GM23248 (cell line): ENCODE results near the gene E2F3. TPM values are rescaled to one million over a fixed set of nuclear protein-coding genes. Genes with fewer than 3 reads are reported as not detected.
"Not testable (repeated sequence)": the region's sequence is repeated elsewhere in the genome, so short reads cannot be mapped to it uniquely, and the experiment has no call there.

Source experiments
- DNase-seq: peaks from one replicate; pipeline ENCODE4 v3.0.0-alpha.2; 2015
- H2AFZ ChIP-seq: fragments of 200-600 bp; sonication (generic); 2 replicates; pipeline ENCODE4 v1.6.1; 2016; ENCODE audit warnings: antibody characterized with exemption
- H3F3A ChIP-seq: fragments of 200-600 bp; sonication (generic); 2 replicates; pipeline ENCODE4 v1.6.1; 2016; ENCODE audit warnings: mild to moderate bottlenecking, antibody characterized with exemption, mixed run types; ENCODE audit not compliant: insufficient read depth
- H3K27ac ChIP-seq: fragments of 200-600 bp; sonication (generic); 2 replicates; pipeline ENCODE4 v1.5.1; 2016; ENCODE audit warnings: mild to moderate bottlenecking
- H3K27me3 ChIP-seq: fragments of 200-600 bp; sonication (generic); replicated peaks from 2 replicates; pipeline ENCODE4 v1.6.1; 2016; ENCODE audit warnings: mild to moderate bottlenecking; ENCODE audit not compliant: insufficient read depth
- H3K36me3 ChIP-seq: fragments of 200-600 bp; sonication (generic); 2 replicates; pipeline ENCODE4 v1.6.1; 2016; ENCODE audit warnings: low read depth, mild to moderate bottlenecking
- H3K4me1 ChIP-seq: fragments of 200-600 bp; sonication (generic); 2 replicates; pipeline ENCODE4 v1.6.1; 2016; ENCODE audit warnings: mild to moderate bottlenecking; ENCODE audit not compliant: insufficient read depth
- H3K4me2 ChIP-seq: fragments of 200-600 bp; sonication (generic); one replicate; pipeline ENCODE4 v1.6.1; 2016; ENCODE audit warnings: mild to moderate bottlenecking; ENCODE audit not compliant: unreplicated experiment
- H3K4me3 ChIP-seq: fragments of 200-600 bp; sonication (generic); 2 replicates; pipeline ENCODE4 v1.5.1; 2016; ENCODE audit warnings: mild to moderate bottlenecking
- H3K79me2 ChIP-seq: fragments of 200-600 bp; sonication (generic); 2 replicates; pipeline ENCODE4 v1.6.1; 2016; ENCODE audit warnings: mild to moderate bottlenecking; ENCODE audit not compliant: insufficient read depth
- H3K9ac ChIP-seq: fragments of 200-600 bp; sonication (generic); 2 replicates; pipeline ENCODE4 v1.6.1; 2016; ENCODE audit warnings: mild to moderate bottlenecking
- H3K9me2 ChIP-seq: fragments of 200-600 bp; sonication (generic); 2 replicates; pipeline ENCODE4 v1.6.1; 2016; ENCODE audit warnings: mixed run types, mild to moderate bottlenecking, moderate library complexity; ENCODE audit not compliant: insufficient read depth
- H3K9me3 ChIP-seq: fragments of 200-600 bp; sonication (generic); one replicate; pipeline ENCODE4 v1.6.1; 2017; ENCODE audit warnings: low read depth
- H4K20me1 ChIP-seq: fragments of 200-600 bp; sonication (generic); 2 replicates; pipeline ENCODE4 v1.6.0; 2016; ENCODE audit not compliant: insufficient read depth
- EZH2 ChIP-seq: fragments of 200-600 bp; sonication (generic); IDR thresholded peaks from 2 replicates; pipeline ENCODE4 v1.6.1; 2018; ENCODE audit warnings: antibody characterized with exemption, mild to moderate bottlenecking; ENCODE audit not compliant: insufficient read depth, poor library complexity, severe bottlenecking
- EZH2phosphoT487 ChIP-seq: fragments of 200-600 bp; sonication (generic); IDR thresholded peaks from 2 replicates; pipeline ENCODE4 v1.6.1; 2018; ENCODE audit warnings: antibody characterized with exemption, moderate library complexity, mild to moderate bottlenecking, low read depth; ENCODE audit not compliant: insufficient read depth
- WGBS, 2 experiments: methylation state at CpG; one replicate each; pipeline ENCODE4 v1.1.6; 2015 to 2017; ENCODE audit warnings: low lambda C conversion rate in 2 of 2, low coverage in 1 of 2; ENCODE audit errors: missing lambda C conversion rate in 2 of 2; 5-methylcytosine and 5-hydroxymethylcytosine counted together
- in situ Hi-C: fragments of 300-500 bp; cut with MboI; formaldehyde crosslinking; loops from 2 replicates; pipeline ENCODE4 v1.15.0; 2020
- polyA plus RNA-seq: library from polyadenylated mRNA; unstranded; fragments of >200 nt; fragmentation: Nextera tagmentation; extraction: Ambion mirVana; gene quantifications from 2 replicates; pipeline ENCODE4 v1.2.1, GENCODE V29; 2016
- total RNA-seq: library from RNA; depleted of rRNA; stranded (reverse); fragments of >200 nt; shearing (Covaris generic); gene quantifications from 2 replicates; pipeline ENCODE4 v1.2.3, GENCODE V29; 2014

E2F3 gene
- total and polyA plus RNA-seq, 2 experiments from 2014 or later = 4.1 to 7.0 TPM

GRCh38 chr6:20498041-20498385 lies 96.3 kb downstream of the E2F3 start:
- WGBS, 2 experiments = 98 to 100% methylated on average over 2 of the region's 2 CpGs
- no peak overlapping the region for H3K9ac ChIP-seq
- no peaks in the 10 kb centered on the region; the same call in 1 of the 2 replicates for H3K36me3 ChIP-seq
- no peak overlapping the region for H2AFZ ChIP-seq
- in situ Hi-C loops = no loop called here
- H3K4me2 ChIP-seq = no peak overlapping the region
- TF ChIP-seq EZH2phosphoT487 = no peak
- no peak for TF ChIP-seq EZH2
- no peak overlapping the region for H3K27ac ChIP-seq
- H3K4me1 ChIP-seq = peaks cover 12% of the 10 kb centered on the region; the same call in 1 of the 2 replicates
- peaks cover 37% of the 10 kb centered on the region for H3F3A ChIP-seq
- H3K4me3 ChIP-seq = no peak overlapping the region
- H3K9me3 ChIP-seq = no peaks in the 10 kb centered on the region
- H4K20me1 ChIP-seq = no peaks in the 10 kb centered on the region
- no peaks in the 10 kb centered on the region for H3K27me3 ChIP-seq
- no peaks in the 10 kb centered on the region for H3K9me2 ChIP-seq
- no peaks in the 10 kb centered on the region for H3K79me2 ChIP-seq
- DNase-seq = no peak

- H3K27me3 ChIP-seq = no peaks in the 10 kb centered on the region; the same call in 1 of the 2 replicates
- no peak overlapping the region for H2AFZ ChIP-seq
- no peak overlapping the region for H3K4me2 ChIP-seq
- H3K9me3 ChIP-seq = no peaks in the 10 kb centered on the region
- H4K20me1 ChIP-seq = no peaks in the 10 kb centered on the region
- H3K4me1 ChIP-seq = no peaks in the 10 kb centered on the region
- H3F3A ChIP-seq = no peaks in the 10 kb centered on the region
- no peaks in the 10 kb centered on the region for H3K79me2 ChIP-seq
- TF ChIP-seq EZH2phosphoT487 (no peak), EZH2 (no peak)
- H3K4me3 ChIP-seq = no peak overlapping the region
- DNase-seq = no peak
- H3K9ac ChIP-seq = no peak overlapping the region
- in situ Hi-C loops = no loop called here
- H3K36me3 ChIP-seq = no peaks in the 10 kb centered on the region
- 21 to 28% methylated on average over 2 of the region's 2 CpGs for WGBS, 2 experiments
- H3K9me2 ChIP-seq = no peaks in the 10 kb centered on the region
- H3K27ac ChIP-seq = no peak overlapping the region
Measured at GRCh38 chr6:20509212-20509611, 107.5 kb downstream of the E2F3 start.

- Histone ChIP-seq H3F3A (no peaks in the 10 kb centered on the region), H3K27ac (no peak overlapping the region), H3K9me3 (no peaks in the 10 kb centered on the region), H3K36me3 (no peaks in the 10 kb centered on the region), H2AFZ (no peak overlapping the region), H3K27me3 (no peaks in the 10 kb centered on the region; the same call in 1 of the 2 replicates), H3K9ac (no peak overlapping the region), H4K20me1 (no peaks in the 10 kb centered on the region), H3K4me1 (no peaks in the 10 kb centered on the region), H3K9me2 (no peaks in the 10 kb centered on the region), H3K4me3 (no peak overlapping the region), H3K79me2 (no peaks in the 10 kb centered on the region), H3K4me2 (no peak overlapping the region)
- WGBS, 2 experiments = 20 to 33% methylated on average over 2 of the region's 2 CpGs
- no peak for TF ChIP-seq EZH2
- no peak for TF ChIP-seq EZH2phosphoT487
- DNase-seq = no peak
- in situ Hi-C loops = no loop called here
Measured at GRCh38 chr6:20511852-20512251, 110.2 kb downstream of the E2F3 start.

GRCh38 chr6:20525208-20525607 lies 123.5 kb downstream of the E2F3 start:
- H3K9me3 ChIP-seq, H4K20me1 ChIP-seq, H3F3A ChIP-seq, H3K27ac ChIP-seq, H3K4me2 ChIP-seq, DNase-seq, H2AFZ ChIP-seq, H3K9me2 ChIP-seq, H3K36me3 ChIP-seq, H3K4me3 ChIP-seq, H3K27me3 ChIP-seq, H3K79me2 ChIP-seq, H3K9ac ChIP-seq, H3K4me1 ChIP-seq: not testable (repeated sequence)
- in situ Hi-C loops = loop anchor here (5.0 to 10.0 kb wide), 3 partner anchors 130 to 430 kb away; no protein-coding TSS in a partner anchor
- WGBS, 2 experiments = 27 to 28% methylated on average over 3 of the region's 3 CpGs

GRCh38 chr6:20529086-20529448 lies 127.4 kb downstream of the E2F3 start:
- not testable (repeated sequence) for H3K36me3 ChIP-seq, H3K9ac ChIP-seq, H3K4me1 ChIP-seq, H3K4me3 ChIP-seq, H3K9me3 ChIP-seq, H3K27ac ChIP-seq, H2AFZ ChIP-seq, H3K27me3 ChIP-seq, H3F3A ChIP-seq, H4K20me1 ChIP-seq, H3K79me2 ChIP-seq, H3K9me2 ChIP-seq
- peak; percentile 55 for DNase-seq
- WGBS, 2 experiments = 8 to 14% methylated on average over 5 of the region's 5 CpGs
- H3K4me2 ChIP-seq = peak overlapping the region; percentile 2
- in situ Hi-C loops = loop anchor here (5.0 to 10.0 kb wide), 3 partner anchors 134 to 434 kb away; no protein-coding TSS in a partner anchor
